IMR-90 (cell line): ENCODE data around the gene GRK5. TPM values are rescaled to one million over a fixed set of nuclear protein-coding genes. Genes with fewer than 3 reads are reported as not detected.

ENCODE experiments used
- ATAC-seq: fragments of 200-7000 bp; cut with Tn5 transposase; 2 replicates; pipeline ENCODE4 v1.9.1; 2020; ENCODE audit warnings: low read depth, mild to moderate bottlenecking, moderate library complexity
- BruUV-seq: library from RNA; stranded (reverse); fragments of 400-500 nt; replicated peaks from 2 replicates; lab custom pipeline; 2021; lab: Mats Ljungman, UMichigan
- CTCF ChIA-PET: fragments of 300-600 bp; formaldehyde crosslinking; extraction: SDS; loops from one replicate; lab custom pipeline; 2021; ENCODE audit warnings: antibody characterized with exemption; lab: Yijun Ruan, JAX
- POLR2A ChIA-PET: fragments of 300-600 bp; sonication (Branson Sonifier 250); formaldehyde crosslinking; loops from one replicate; lab custom pipeline; 2022; ENCODE audit warnings: antibody characterized with exemption; ENCODE audit not compliant: unreplicated experiment; lab: Charles Lee
- DNase-seq: peaks from one replicate; pipeline ENCODE4 v3.0.0; 2013
- H2AFZ ChIP-seq: replicated peaks from 2 replicates; pipeline ENCODE3; 2013; ENCODE audit warnings: low read length, mild to moderate bottlenecking; ENCODE audit not compliant: poor library complexity
- H2AK5ac ChIP-seq: 2 replicates; pipeline ENCODE4 v1.6.1; 2013; ENCODE audit warnings: low read depth, low read length, inconsistent platforms
- H2AK9ac ChIP-seq: replicated peaks from 2 replicates; pipeline ENCODE3; 2013; ENCODE audit warnings: mild to moderate bottlenecking, low read depth, low read length, moderate library complexity; ENCODE audit not compliant: poor library complexity
- H2BK120ac ChIP-seq: 2 replicates; pipeline ENCODE4 v1.6.1; 2013; ENCODE audit warnings: low read depth, low read length, inconsistent platforms
- H2BK15ac ChIP-seq: 3 replicates; pipeline ENCODE4 v1.6.1; 2013; ENCODE audit warnings: low read depth, low read length, inconsistent platforms
- H2BK20ac ChIP-seq: 2 replicates; pipeline ENCODE4 v1.6.1; 2013; ENCODE audit warnings: low read depth, mild to moderate bottlenecking, inconsistent platforms, low read length, moderate library complexity
- H2BK5ac ChIP-seq: 2 replicates; pipeline ENCODE4 v1.6.1; 2013; ENCODE audit warnings: mild to moderate bottlenecking, low read depth, low read length, inconsistent platforms; ENCODE audit not compliant: poor library complexity, severe bottlenecking
- H3K14ac ChIP-seq: replicated peaks from 2 replicates; pipeline ENCODE4 v1.6.1; 2013; ENCODE audit warnings: low read depth, low read length, inconsistent platforms
- H3K18ac ChIP-seq: 2 replicates; pipeline ENCODE4 v1.6.1; 2013; ENCODE audit warnings: low read depth, low read length, control low read depth
- H3K23ac ChIP-seq: 2 replicates; pipeline ENCODE4 v1.6.1; 2013; ENCODE audit warnings: low read depth, low read length, inconsistent platforms
- H3K27ac ChIP-seq: 2 replicates; pipeline ENCODE4 v1.5.1; 2013; ENCODE audit warnings: mild to moderate bottlenecking, control low read depth, low read length; ENCODE audit not compliant: insufficient read depth
- H3K27me3 ChIP-seq: 2 replicates; pipeline ENCODE4 v1.6.1; 2013; ENCODE audit warnings: low read length; ENCODE audit not compliant: control insufficient read depth, insufficient read depth
- H3K36me3 ChIP-seq: 2 replicates; pipeline ENCODE4 v1.6.1; 2013; ENCODE audit warnings: low read length, mixed read lengths; ENCODE audit not compliant: control insufficient read depth, insufficient read depth
- H3K4ac ChIP-seq: 2 replicates; pipeline ENCODE4 v1.6.1; 2013; ENCODE audit warnings: low read depth, low read length, inconsistent platforms
- H3K4me1 ChIP-seq: 2 replicates; pipeline ENCODE4 v1.6.1; 2013; ENCODE audit warnings: low read length, mixed read lengths; ENCODE audit not compliant: control insufficient read depth, insufficient read depth
- H3K4me2 ChIP-seq: 2 replicates; pipeline ENCODE4 v1.6.1; 2013; ENCODE audit warnings: low read depth, mild to moderate bottlenecking, control low read depth, low read length, moderate library complexity
- H3K4me3 ChIP-seq: 2 replicates; pipeline ENCODE4 v1.5.1; 2013; ENCODE audit warnings: low read depth, mild to moderate bottlenecking, control low read depth, low read length, moderate library complexity; ENCODE audit not compliant: insufficient read depth
- H3K56ac ChIP-seq: 2 replicates; pipeline ENCODE4 v1.6.1; 2013; ENCODE audit warnings: low read length, inconsistent platforms; ENCODE audit not compliant: insufficient read depth; ENCODE audit errors: extremely low read depth
- H3K79me1 ChIP-seq, 2 experiments: 2 replicates each; pipeline ENCODE4 v1.6.1; 2013; ENCODE audit warnings: low read length in 2 of 2, inconsistent platforms in 1 of 2, low read depth in 1 of 2
- H3K9ac ChIP-seq: 2 replicates; pipeline ENCODE4 v1.6.1; 2013; ENCODE audit warnings: low read depth, low read length, control low read depth
- H3K9me1 ChIP-seq: 2 replicates; pipeline ENCODE4 v1.6.1; 2013; ENCODE audit warnings: low read length, inconsistent platforms; ENCODE audit not compliant: insufficient read depth
- H3K9me3 ChIP-seq: 2 replicates; pipeline ENCODE4 v1.6.1; 2013; ENCODE audit warnings: low read length; ENCODE audit not compliant: control insufficient read depth, insufficient read depth
- H4K20me1 ChIP-seq: 2 replicates; pipeline ENCODE4 v1.6.1; 2013; ENCODE audit warnings: low read length, inconsistent platforms; ENCODE audit not compliant: insufficient read depth
- H4K5ac ChIP-seq: 2 replicates; pipeline ENCODE4 v1.6.1; 2013; ENCODE audit warnings: mild to moderate bottlenecking, low read depth, low read length, control low read depth
- H4K8ac ChIP-seq, 2 experiments: 2 replicates each; pipeline ENCODE4 v1.6.1; 2013; ENCODE audit warnings: low read depth in 2 of 2, low read length in 2 of 2, control low read depth in 1 of 2, inconsistent platforms in 1 of 2
- H4K91ac ChIP-seq: 2 replicates; pipeline ENCODE4 v1.6.1; 2013; ENCODE audit warnings: low read depth, low read length, inconsistent platforms; ENCODE audit not compliant: insufficient read depth
- CTCF ChIP-seq: conservative IDR thresholded peaks from 2 replicates; pipeline ENCODE4 v1.5.1; 2012; ENCODE audit warnings: mild to moderate bottlenecking, low read depth, low read length, improper control_type of control experiment
- FOS ChIP-seq: fragments of 150-350 bp; IDR thresholded peaks from 2 replicates; pipeline ENCODE4 v1.6.1; 2016; ENCODE audit warnings: low read depth, low read length
- MAFK ChIP-seq: IDR thresholded peaks from 2 replicates; pipeline ENCODE4 v1.6.1; 2012; ENCODE audit warnings: low read depth, low read length, improper control_type of control experiment
- NFE2L2 ChIP-seq: fragments of 150-350 bp; IDR thresholded peaks from 2 replicates; pipeline ENCODE4 v1.6.1; 2016; ENCODE audit warnings: low read depth, mild to moderate bottlenecking, low read length
- RAD21 ChIP-seq: IDR thresholded peaks from 2 replicates; pipeline ENCODE4 v1.6.1; 2012; ENCODE audit warnings: low read length, improper control_type of control experiment
- RCOR1 ChIP-seq: IDR thresholded peaks from 2 replicates; pipeline ENCODE4 v1.6.1; 2012; ENCODE audit warnings: mild to moderate bottlenecking, low read length, improper control_type of control experiment; ENCODE audit not compliant: insufficient replicate concordance
- SMC3 ChIP-seq: fragments of 150-350 bp; IDR thresholded peaks from 2 replicates; pipeline ENCODE4 v1.6.1; 2016; ENCODE audit warnings: low read depth, mild to moderate bottlenecking, antibody characterized with exemption, low read length, moderate library complexity
- WGBS, 2 experiments: methylation state at CpG; one replicate each; pipeline versions ENCODE4 v1.1.5 to v1.1.7; 2013; ENCODE audit warnings: missing lambda C conversion rate in 2 of 2; ENCODE audit not compliant: insufficient read length in 1 of 2; ENCODE audit errors: extremely low coverage in 2 of 2; 5-methylcytosine and 5-hydroxymethylcytosine counted together
- dilution Hi-C: fragments of 300-500 bp; cut with HindIII; formaldehyde crosslinking; loops from one replicate; pipeline ENCODE4 v1.14.3; 2018; ENCODE audit warnings: low sequenced_read_pairs; ENCODE audit not compliant: unreplicated experiment
- in situ Hi-C: fragments of 300-500 bp; cut with MboI; formaldehyde crosslinking; loops from 3 replicates; pipeline ENCODE4 v1.14.3; 2019; ENCODE audit warnings: low sequenced_read_pairs, inconsistent platforms, mixed read lengths
- intact Hi-C: fragments of 100-400 bp; cut with micrococcal nuclease; formaldehyde crosslinking; loops from 2 replicates; pipeline ENCODE4 v1.10.0; 2022
- polyA plus RNA-seq, 3 experiments: library from polyadenylated mRNA; depleted of rRNA; stranded (reverse); fragments of >200 nt; gene quantifications; 2 replicates each; pipeline ENCODE4 v1.2.3, GENCODE V29; 2012; ENCODE audit warnings: low replicate concordance in 1 of 3
- total RNA-seq: library from RNA; depleted of rRNA; stranded (reverse); fragments of >200 nt; gene quantifications from 2 replicates; pipeline ENCODE4 v1.2.3, GENCODE V29; 2012

Gene GRK5
- total and polyA plus RNA-seq, 2 of the 4 experiments (the other 2 are of a cell fraction), result 12.9 to 16.3 TPM

GRCh38 chr10:119355930-119356329, 148.6 kb downstream of the GRK5 start:
- dilution Hi-C loops (no loop called here), in situ Hi-C loops (no loop called here), intact Hi-C loops (no loop called here)
- Histone ChIP-seq H3K27me3 (no peaks in the 10 kb centered on the region), H2AK5ac (no peak overlapping the region), H2BK20ac (no peak overlapping the region), H4K5ac (no peak overlapping the region), H4K91ac (no peak overlapping the region), H2BK120ac (no peak overlapping the region), H3K79me1 (peaks cover 21 to 78% of the 10 kb centered on the region in 2 experiments), H3K4me2 (no peak overlapping the region), H2AFZ (no peak overlapping the region), H3K23ac (no peak overlapping the region), H4K20me1 (peaks cover 51% of the 10 kb centered on the region), H3K9me3 (peaks cover 6% of the 10 kb centered on the region; the same call in 1 of the 2 replicates), H3K4ac (no peak overlapping the region), H2BK15ac (no peak overlapping the region), H3K56ac (no peak overlapping the region), H3K27ac (no peak overlapping the region), H3K4me3 (no peak overlapping the region), H3K14ac (no peak overlapping the region), H2BK5ac (no peak overlapping the region), H4K8ac (no peak overlapping the region), H3K9me1 (peaks cover under 1% of the 10 kb centered on the region; the same call in 1 of the 2 replicates), H3K36me3 (peaks cover 22% of the 10 kb centered on the region), H3K18ac (no peak overlapping the region), H3K4me1 (peaks cover 3% of the 10 kb centered on the region; the same call in 1 of the 2 replicates), H2AK9ac (no peak overlapping the region), H3K9ac (no peak overlapping the region)
- BruUV-seq, result TSS peak; percentile 7
- DNase-seq (no peak), ATAC-seq (no peak)
- ChIA-PET CTCF (interaction anchor here (1.0 to 1.6 kb wide), 2 partner anchors 13 to 54 kb away, joined by 3 to 5 read pairs; no protein-coding TSS in a partner anchor), POLR2A (no interaction called here)
- WGBS, 2 experiments, result no CpG with 5 or more reads among the region's 2 CpGs
- TF ChIP-seq RAD21, result peak; percentile 16; the same call in 1 of the 2 replicates
- no peak for TF ChIP-seq FOS
- peak; percentile 29; the same call in 1 of the 2 replicates for TF ChIP-seq CTCF
- TF ChIP-seq RCOR1, result no peak
- no peak for TF ChIP-seq NFE2L2
- no peak for TF ChIP-seq MAFK
- TF ChIP-seq SMC3, result no peak
